Thoracic aorta (tissue), 2 donors: Measurements from ENCODE around the gene LILRA2. TPM values are rescaled to one million over a fixed set of nuclear protein-coding genes. Genes with fewer than 3 reads are reported as not detected.
"Not testable (repeated sequence)": the region's sequence is repeated elsewhere in the genome, so short reads cannot be mapped to it uniquely, and the experiment has no call there.

Experiments used
- ATAC-seq: fragments of 150-250 bp; one replicate; pipeline ENCODE4 v1.8.0; 2017; ENCODE audit warnings: low read depth; ENCODE audit not compliant: insufficient number of reproducible peaks, low FRiP score
- DNase-seq: peaks from one replicate; pipeline ENCODE4 v3.0.0-alpha.2; 2020; ENCODE audit warnings: low spot score
- H3K27ac ChIP-seq, 2 donors: fragments of 200-600 bp; sonication (generic); 1 replicate in 1 of 2; 2 replicates in 1 of 2; pipeline ENCODE4 v1.5.1; 2016; ENCODE audit warnings: mild to moderate bottlenecking in 2 of 2, moderate library complexity in 2 of 2
- H3K27me3 ChIP-seq: fragments of 200-600 bp; sonication (generic); replicated peaks from 2 replicates; pipeline ENCODE4 v1.6.0; 2016; ENCODE audit warnings: mild to moderate bottlenecking; ENCODE audit not compliant: insufficient read depth
- H3K36me3 ChIP-seq: fragments of 200-600 bp; sonication (generic); one replicate; pipeline ENCODE4 v1.5.1; 2016
- H3K4me1 ChIP-seq, 2 donors: fragments of 200-600 bp; sonication (generic); 1 replicate in 1 of 2; 2 replicates in 1 of 2; pipeline versions ENCODE4 v1.5.1 to v1.6.0; 2016; ENCODE audit warnings: low read depth in 2 of 2, mild to moderate bottlenecking in 1 of 2; ENCODE audit not compliant: control insufficient read depth in 1 of 2
- H3K4me3 ChIP-seq: fragments of 200-600 bp; sonication (generic); 2 replicates; pipeline ENCODE4 v1.5.1; 2016; ENCODE audit warnings: mild to moderate bottlenecking
- H3K9me3 ChIP-seq: fragments of 200-600 bp; sonication (generic); 2 replicates; pipeline ENCODE4 v1.5.1; 2016
- total RNA-seq, 2 donors: library from RNA; depleted of rRNA; stranded (reverse); fragments of >200 nt; gene quantifications; one replicate each; pipeline versions ENCODE4 v1.1.0 to v1.2.3, GENCODE V29; 2016
- TF ChIP-seq, protein P1 (sequence below): fragments of 200-600 bp; sonication (generic); IDR thresholded peaks from one replicate; pipeline ENCODE4 v1.5.1; 2019; ENCODE audit warnings: antibody characterized with exemption

Gene LILRA2
- total RNA-seq, 2 donors from 2014 or later = 0.68 to 3.1 TPM

DNA sequence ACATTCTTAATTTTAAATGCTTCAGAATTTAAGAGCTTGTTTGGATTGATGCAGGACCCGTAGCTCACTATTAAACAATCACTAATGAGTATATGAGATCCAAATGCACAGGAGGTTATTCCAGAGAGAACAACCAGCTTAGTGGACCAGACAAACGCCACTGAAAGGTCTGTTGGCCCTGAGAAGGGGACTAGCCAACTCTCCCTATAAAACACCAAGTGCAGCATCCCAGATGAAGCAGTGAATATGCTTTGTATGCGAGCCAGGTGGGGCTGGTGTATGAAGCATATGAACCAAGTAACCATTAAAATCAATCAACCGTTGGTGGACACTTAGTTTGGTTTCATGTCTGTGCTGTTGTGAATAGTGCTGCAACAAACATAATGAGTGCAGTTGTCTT lies 46.9 kb downstream of the LILRA2 start:
- no peaks in the 10 kb centered on the region for H3K27me3 ChIP-seq
- TF ChIP-seq, protein P1, sequence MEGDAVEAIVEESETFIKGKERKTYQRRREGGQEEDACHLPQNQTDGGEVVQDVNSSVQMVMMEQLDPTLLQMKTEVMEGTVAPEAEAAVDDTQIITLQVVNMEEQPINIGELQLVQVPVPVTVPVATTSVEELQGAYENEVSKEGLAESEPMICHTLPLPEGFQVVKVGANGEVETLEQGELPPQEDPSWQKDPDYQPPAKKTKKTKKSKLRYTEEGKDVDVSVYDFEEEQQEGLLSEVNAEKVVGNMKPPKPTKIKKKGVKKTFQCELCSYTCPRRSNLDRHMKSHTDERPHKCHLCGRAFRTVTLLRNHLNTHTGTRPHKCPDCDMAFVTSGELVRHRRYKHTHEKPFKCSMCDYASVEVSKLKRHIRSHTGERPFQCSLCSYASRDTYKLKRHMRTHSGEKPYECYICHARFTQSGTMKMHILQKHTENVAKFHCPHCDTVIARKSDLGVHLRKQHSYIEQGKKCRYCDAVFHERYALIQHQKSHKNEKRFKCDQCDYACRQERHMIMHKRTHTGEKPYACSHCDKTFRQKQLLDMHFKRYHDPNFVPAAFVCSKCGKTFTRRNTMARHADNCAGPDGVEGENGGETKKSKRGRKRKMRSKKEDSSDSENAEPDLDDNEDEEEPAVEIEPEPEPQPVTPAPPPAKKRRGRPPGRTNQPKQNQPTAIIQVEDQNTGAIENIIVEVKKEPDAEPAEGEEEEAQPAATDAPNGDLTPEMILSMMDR = no peak
- no peaks in the 10 kb centered on the region for H3K4me1 ChIP-seq
- no peaks in the 10 kb centered on the region for H3K36me3 ChIP-seq
- DNase-seq (no peak), ATAC-seq (no peak)
- no peaks in the 10 kb centered on the region for H3K9me3 ChIP-seq
- H3K4me3 ChIP-seq = peak overlapping the region; percentile 1
- no peak overlapping the region for H3K27ac ChIP-seq

DNA sequence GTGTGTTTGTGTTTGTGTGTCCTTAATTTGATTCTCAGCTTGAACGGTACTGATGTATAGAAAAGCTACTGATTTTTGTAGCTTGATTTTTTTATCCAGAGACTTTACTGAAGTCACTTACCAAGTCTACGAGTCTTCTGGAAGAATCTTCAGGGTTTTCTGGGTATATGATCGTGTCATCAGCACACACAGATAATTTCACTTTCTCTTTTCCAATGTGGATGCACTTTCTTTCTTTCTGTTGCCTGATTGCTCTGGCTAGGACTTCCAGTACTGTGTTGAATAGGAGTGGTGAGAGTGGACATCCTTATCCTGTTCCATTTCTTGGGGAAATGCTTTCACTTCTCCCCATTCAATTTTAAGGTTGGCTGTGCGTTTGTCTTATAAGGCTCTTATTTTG lies 48.8 kb downstream of the LILRA2 start:
- ATAC-seq (no peak), DNase-seq (no peak)
- Histone ChIP-seq H3K9me3 (no peaks in the 10 kb centered on the region), H3K27ac (no peak overlapping the region), H3K36me3 (no peaks in the 10 kb centered on the region), H3K27me3 (no peaks in the 10 kb centered on the region), H3K4me3 (no peak overlapping the region), H3K4me1 (no peaks in the 10 kb centered on the region)
- TF ChIP-seq, protein P1 = no peak

DNA sequence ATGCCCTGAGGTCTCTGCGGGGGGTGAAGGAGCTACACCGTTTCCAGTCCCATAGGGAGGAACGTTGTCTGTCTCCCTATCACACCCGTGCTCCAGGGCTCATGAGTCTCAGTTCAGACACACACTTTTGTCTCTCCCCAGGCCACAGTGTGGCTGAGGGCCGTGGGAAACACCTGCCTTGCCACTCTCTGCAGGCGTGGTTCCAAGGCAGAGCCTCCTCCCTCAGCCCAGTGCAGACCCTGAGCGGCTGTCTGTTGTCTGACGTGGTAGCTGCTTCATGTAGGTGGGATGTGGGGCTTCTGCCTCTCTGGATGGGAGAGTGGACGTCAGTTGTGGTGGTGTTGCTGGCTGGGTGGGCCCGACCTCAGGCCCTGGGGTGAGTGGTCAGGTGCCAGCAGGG lies 50.6 kb downstream of the LILRA2 start:
- H3K36me3 ChIP-seq, H3K27me3 ChIP-seq, H3K4me3 ChIP-seq, H3K9me3 ChIP-seq, DNase-seq, ATAC-seq, H3K27ac ChIP-seq, H3K4me1 ChIP-seq: not testable (repeated sequence)

DNA sequence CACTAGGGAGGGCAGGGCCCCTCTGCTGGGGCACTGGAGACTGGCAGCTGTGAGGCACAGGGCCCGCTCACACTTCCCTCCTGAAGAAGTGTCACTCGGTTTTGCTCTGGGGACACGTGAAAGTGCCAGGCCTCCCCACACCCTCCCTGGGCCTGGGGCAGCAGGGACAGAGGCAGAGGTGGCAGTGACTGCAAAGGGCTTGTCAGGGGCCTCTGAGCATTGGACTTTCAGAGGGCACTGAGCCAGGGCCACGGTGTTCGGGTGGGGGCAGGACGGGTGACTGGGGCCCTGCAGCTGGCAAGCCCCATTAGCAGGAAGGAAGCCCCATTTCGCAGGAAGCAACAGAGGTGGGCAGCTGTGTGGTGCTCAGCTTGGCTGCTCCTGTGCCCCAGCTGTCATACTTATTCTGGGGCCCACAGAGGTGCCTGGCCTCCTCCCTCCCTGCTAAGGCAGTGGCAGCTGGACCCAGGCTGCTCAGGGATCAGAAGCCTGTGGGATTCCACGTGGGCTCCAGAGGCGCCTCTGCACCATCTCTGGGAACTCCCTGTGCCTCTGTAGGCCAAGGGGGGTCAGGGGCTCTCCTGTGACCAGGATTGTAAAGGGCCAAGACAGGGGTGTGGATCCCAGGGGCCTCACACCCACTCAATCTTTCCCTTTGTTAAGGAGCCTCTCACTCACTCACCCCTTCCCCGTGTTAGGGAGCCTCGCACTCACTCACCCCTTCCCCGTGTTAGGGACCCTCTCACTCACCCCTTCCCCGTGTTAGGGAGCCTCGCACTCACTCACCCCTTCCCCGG lies 51.5 kb downstream of the LILRA2 start:
- not testable (repeated sequence) for H3K4me1 ChIP-seq, H3K4me3 ChIP-seq, H3K27ac ChIP-seq, ATAC-seq, H3K9me3 ChIP-seq, H3K36me3 ChIP-seq, DNase-seq, H3K27me3 ChIP-seq

DNA sequence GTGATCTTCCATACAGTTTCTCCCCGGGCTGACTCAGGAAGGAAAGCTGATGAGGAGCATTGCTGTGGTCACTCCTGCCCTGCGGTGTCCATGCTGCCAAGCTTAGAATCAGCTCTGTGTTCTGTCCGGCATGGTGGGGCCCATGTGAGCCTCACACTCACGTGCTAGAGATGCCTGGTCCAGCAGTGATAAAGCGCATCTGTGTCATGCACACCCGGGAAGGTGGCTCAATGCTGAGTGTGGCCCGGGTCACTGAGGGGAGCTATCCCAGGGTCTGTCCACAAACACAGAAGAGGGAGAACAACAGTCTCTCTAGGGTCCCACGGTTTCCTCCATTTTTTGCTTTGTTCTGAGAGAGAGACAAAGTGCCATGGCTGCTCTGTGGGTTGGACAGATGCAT lies 53.2 kb downstream of the LILRA2 start:
- no peaks in the 10 kb centered on the region for H3K4me1 ChIP-seq
- H3K9me3 ChIP-seq = no peaks in the 10 kb centered on the region
- H3K4me3 ChIP-seq = no peak overlapping the region
- ATAC-seq (no peak), DNase-seq (no peak)
- H3K36me3 ChIP-seq = no peaks in the 10 kb centered on the region
- no peaks in the 10 kb centered on the region for H3K27me3 ChIP-seq
- no peak overlapping the region for H3K27ac ChIP-seq
- TF ChIP-seq, protein P1 = no peak

DNA sequence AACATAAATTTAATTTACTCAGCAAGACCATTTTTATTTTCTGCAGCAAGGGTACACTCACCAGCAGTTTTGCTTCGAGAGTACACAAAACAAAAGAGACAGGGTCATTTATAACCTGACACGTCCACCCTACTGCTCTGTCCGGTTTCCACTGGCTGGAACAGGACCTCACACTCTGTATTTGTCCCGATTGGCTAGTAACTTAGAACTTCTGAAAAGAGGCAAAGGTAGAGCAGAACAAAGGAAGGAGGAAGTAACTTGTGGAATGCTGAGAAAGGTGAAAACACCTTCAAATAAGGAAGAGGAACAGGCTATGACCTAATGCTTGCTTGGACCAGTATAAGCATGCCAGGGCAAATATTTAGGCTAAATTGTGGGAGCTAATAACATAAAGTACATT lies 54.3 kb downstream of the LILRA2 start:
- H3K9me3 ChIP-seq, H3K4me1 ChIP-seq, H3K4me3 ChIP-seq, ATAC-seq, H3K27ac ChIP-seq, H3K36me3 ChIP-seq, H3K27me3 ChIP-seq, DNase-seq: not testable (repeated sequence)

DNA sequence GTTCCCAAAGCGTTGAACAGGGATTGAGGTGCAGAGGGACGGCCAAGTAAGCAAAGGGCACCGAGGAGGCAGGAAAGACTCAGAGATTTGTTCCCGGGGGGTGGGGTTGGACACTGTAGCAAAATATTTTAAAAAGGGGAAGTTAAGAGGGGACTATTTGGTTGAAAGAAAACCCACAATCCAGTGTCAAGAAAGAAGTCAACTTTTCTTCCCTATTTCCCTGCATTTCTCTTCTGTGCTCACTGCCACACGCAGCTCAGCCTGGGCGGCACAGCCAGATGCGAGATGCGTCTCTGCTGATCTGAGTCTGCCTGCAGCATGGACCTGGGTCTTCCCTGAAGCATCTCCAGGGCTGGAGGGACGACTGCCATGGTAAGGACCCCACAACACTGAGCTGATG lies 56.7 kb downstream of the LILRA2 start, which contains the start of gene LILRB1:
Gene LILRB1 (plus strand): TSS at position 223 of the 400 bp plus-strand sequence. CDS start 590 bp downstream, outside the sequence.
- not testable (repeated sequence) for H3K27me3 ChIP-seq, H3K9me3 ChIP-seq, H3K4me1 ChIP-seq, ATAC-seq, DNase-seq, H3K27ac ChIP-seq, H3K36me3 ChIP-seq
- H3K4me3 ChIP-seq = peak within 1 kb of the TSS; percentile 36
